SU-DHL-6 (cell line): ENCODE measurements around the gene IL36B.

Experiments used
- CTCF ChIP-seq: fragments of 200-600 bp; sonication (generic); IDR thresholded peaks from one replicate; pipeline ENCODE4 v1.5.1; 2017; ENCODE audit warnings: antibody characterized with exemption, mild to moderate bottlenecking, low read length, moderate library complexity; ENCODE audit not compliant: insufficient read depth, poor library complexity, severe bottlenecking
- EZH2phosphoT487 ChIP-seq: fragments of 200-600 bp; sonication (generic), shearing (Covaris generic); conservative IDR thresholded peaks from 2 replicates; pipeline ENCODE4 v1.6.1; 2018; ENCODE audit warnings: mild to moderate bottlenecking, antibody characterized with exemption, low read length, moderate library complexity, mixed read lengths

GRCh38 chr2:113058411-113058994, 5.8 kb upstream of the IL36B start:
- TF ChIP-seq CTCF (no peak), EZH2phosphoT487 (no peak)
